Hepatic stellate cell (primary cell): ENCODE data around the gene OR5H2.

Source experiments
- DNase-seq: peaks from one replicate; pipeline ENCODE4 v3.0.0; 2011; ENCODE audit warnings: low spot score

Gene OR5H2

GRCh38 chr3:98331329-98331728 is 49.0 kb downstream of the OR5H2 start:
- no peak for DNase-seq
